Brain microvascular endothelial cell (primary cell): ENCODE results near the gene TXLNB.
A peak's percentile ranks its signal among the peaks of the same experiment; 100 is the strongest.
"Not testable (repeated sequence)": the region's sequence is repeated elsewhere in the genome, so short reads cannot be mapped to it uniquely, and the experiment has no call there.

ENCODE experiments used
- DNase-seq: peaks from one replicate; pipeline ENCODE4 v3.0.0-alpha.2; 2020
- H3K27ac ChIP-seq: fragments of 250-450 bp; sonication (Bioruptor Pico); 2 replicates; pipeline ENCODE4 v1.5.1; 2020; ENCODE audit warnings: mild to moderate bottlenecking, moderate library complexity
- H3K27me3 ChIP-seq: fragments of 250-450 bp; sonication (Bioruptor Pico); replicated peaks from 2 replicates; pipeline ENCODE4 v1.5.1; 2020; ENCODE audit warnings: mild to moderate bottlenecking
- H3K36me3 ChIP-seq: fragments of 250-450 bp; sonication (Bioruptor Pico); replicated peaks from 2 replicates; pipeline ENCODE4 v1.5.1; 2020; ENCODE audit warnings: mild to moderate bottlenecking
- H3K4me3 ChIP-seq: 2 replicates; pipeline ENCODE4 v1.5.1; 2011; ENCODE audit warnings: low read depth, mild to moderate bottlenecking, control low read depth, low read length, moderate library complexity
- CTCF ChIP-seq: IDR thresholded peaks from 2 replicates; pipeline ENCODE4 v1.5.1; 2011; ENCODE audit warnings: low read depth, mild to moderate bottlenecking, moderate library complexity, low read length, control low read depth, inconsistent platforms; ENCODE audit errors: missing control alignments
- in situ Hi-C: cut with HindIII; loops from 2 replicates; pipeline ENCODE4 v1.10.0; 2017; ENCODE audit warnings: low sequenced_read_pairs, low pct_ligation_motif_present

The TXLNB gene

GRCh38 chr6:139240161-139241010 lies 51.4 kb downstream of the TXLNB start:
- TF ChIP-seq CTCF = no peak
- Histone ChIP-seq H3K27ac (peak overlapping the region; percentile 80), H3K4me3 (no peak overlapping the region), H3K36me3 (no peaks in the 10 kb centered on the region), H3K27me3 (no peaks in the 10 kb centered on the region)
- DNase-seq = peak; percentile 91
- in situ Hi-C loops = no loop called here

GRCh38 chr6:139239064-139239463 lies 52.7 kb downstream of the TXLNB start:
- TF ChIP-seq CTCF = no peak
- DNase-seq = no peak
- Histone ChIP-seq H3K27me3 (no peaks in the 10 kb centered on the region), H3K4me3 (no peak overlapping the region), H3K27ac (no peak overlapping the region), H3K36me3 (no peaks in the 10 kb centered on the region)
- in situ Hi-C loops = no loop called here

GRCh38 chr6:139236105-139236504 lies 55.7 kb downstream of the TXLNB start:
- H3K27ac ChIP-seq = no peak overlapping the region
- no peak for DNase-seq
- no peaks in the 10 kb centered on the region for H3K27me3 ChIP-seq
- H3K36me3 ChIP-seq = no peaks in the 10 kb centered on the region
- no peak overlapping the region for H3K4me3 ChIP-seq
- TF ChIP-seq CTCF = no peak
- in situ Hi-C loops = no loop called here

GRCh38 chr6:139235661-139236060 lies 56.1 kb downstream of the TXLNB start:
- H3K27ac ChIP-seq = no peak overlapping the region
- no peak overlapping the region for H3K4me3 ChIP-seq
- H3K36me3 ChIP-seq = no peaks in the 10 kb centered on the region
- in situ Hi-C loops = no loop called here
- H3K27me3 ChIP-seq = no peaks in the 10 kb centered on the region
- no peak for TF ChIP-seq CTCF
- DNase-seq = no peak

GRCh38 chr6:139234193-139234592 lies 57.6 kb downstream of the TXLNB start:
- in situ Hi-C loops, DNase-seq, H3K36me3 ChIP-seq, H3K27me3 ChIP-seq, H3K4me3 ChIP-seq, H3K27ac ChIP-seq: not testable (repeated sequence)

GRCh38 chr6:139231206-139231605 lies 60.6 kb downstream of the TXLNB start:
- no peak for TF ChIP-seq CTCF
- Histone ChIP-seq H3K27ac (no peak overlapping the region), H3K27me3 (no peaks in the 10 kb centered on the region), H3K4me3 (no peak overlapping the region), H3K36me3 (no peaks in the 10 kb centered on the region)
- in situ Hi-C loops = no loop called here
- no peak for DNase-seq
